C1 segment of cervical spinal cord (tissue), 14 donors: ENCODE results near the gene MTOR.

Source experiments
- DNase-seq, 14 donors: peaks; one replicate each; lab custom pipeline; 2025; lab: John Stamatoyannopoulos, UW

Gene MTOR

DNA sequence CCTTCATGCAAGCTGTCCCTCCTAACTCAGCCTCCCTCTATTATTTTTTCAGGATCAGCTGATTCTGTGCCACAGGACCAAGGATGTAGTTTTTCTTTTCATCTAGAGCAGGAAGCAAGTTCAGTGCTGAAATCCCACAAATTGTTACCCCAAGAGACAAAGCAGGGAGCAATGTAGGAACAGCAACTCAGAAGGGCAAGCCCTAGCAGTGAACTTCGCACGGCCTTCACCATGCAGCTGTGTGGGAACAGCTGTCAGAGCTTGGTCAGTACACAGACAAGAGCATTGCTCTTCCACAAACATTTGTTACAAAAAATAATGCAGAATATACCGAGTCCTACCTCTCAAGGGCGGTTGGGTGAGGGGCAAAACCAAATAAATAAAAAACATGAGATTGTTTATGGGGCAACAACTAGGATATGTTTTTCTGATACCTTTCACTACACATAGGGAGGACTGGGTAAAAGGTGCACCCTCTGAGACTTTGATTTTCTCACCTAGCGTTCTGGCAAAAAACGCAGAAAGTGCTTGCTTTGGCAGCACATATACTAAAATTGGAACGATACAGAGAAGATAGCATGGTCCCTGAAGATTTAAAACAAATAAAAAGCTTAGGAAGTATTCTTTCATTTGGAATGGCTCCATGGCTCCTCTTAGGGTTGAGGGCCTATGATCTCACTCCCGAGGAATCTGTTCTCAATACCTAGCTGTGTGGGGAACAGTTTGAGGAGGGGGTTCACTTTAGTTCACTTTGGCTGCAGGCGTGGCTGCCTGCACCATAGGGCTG, 110.3 kb downstream of the MTOR start:
- DNase-seq, result no peak

DNA sequence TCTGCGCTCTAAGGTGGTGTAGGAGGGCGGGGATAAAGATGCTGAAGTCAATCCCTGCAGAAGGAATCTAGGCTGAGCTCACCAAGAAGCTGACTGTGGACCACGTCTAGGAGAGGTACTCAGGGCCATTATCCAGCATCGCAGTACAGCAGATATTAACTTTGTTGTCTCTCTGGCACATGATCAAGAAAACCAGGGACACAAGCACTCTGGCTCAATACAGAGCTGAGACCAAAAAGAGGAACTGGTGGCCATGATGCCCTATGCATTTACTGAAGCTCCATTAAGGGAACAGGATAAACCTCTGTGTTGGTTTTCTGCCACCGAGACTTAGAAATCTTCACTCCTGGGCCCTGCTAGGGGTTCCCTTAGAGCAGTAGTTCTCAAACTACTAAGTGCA, 111.2 kb downstream of the MTOR start:
- no peak for DNase-seq

DNA sequence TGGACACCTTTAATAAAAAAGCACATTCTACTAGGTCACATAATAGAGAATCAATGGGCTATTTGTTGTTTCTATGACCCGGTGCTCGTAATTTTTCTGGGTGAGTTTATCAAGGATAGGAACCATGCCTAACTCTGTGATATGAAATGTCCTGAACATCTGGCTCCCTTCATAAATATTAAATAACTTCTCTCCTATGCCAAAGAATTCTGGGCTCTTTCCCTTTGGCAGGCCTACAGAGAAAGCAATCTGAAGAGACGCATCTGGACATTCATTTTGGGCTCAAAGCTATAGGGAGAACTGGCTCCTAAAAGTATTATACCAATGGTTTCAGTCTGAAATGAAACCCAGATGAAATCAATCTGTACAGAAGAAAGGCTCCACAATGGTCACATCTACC, 112.0 kb downstream of the MTOR start:
- no peak for DNase-seq

DNA sequence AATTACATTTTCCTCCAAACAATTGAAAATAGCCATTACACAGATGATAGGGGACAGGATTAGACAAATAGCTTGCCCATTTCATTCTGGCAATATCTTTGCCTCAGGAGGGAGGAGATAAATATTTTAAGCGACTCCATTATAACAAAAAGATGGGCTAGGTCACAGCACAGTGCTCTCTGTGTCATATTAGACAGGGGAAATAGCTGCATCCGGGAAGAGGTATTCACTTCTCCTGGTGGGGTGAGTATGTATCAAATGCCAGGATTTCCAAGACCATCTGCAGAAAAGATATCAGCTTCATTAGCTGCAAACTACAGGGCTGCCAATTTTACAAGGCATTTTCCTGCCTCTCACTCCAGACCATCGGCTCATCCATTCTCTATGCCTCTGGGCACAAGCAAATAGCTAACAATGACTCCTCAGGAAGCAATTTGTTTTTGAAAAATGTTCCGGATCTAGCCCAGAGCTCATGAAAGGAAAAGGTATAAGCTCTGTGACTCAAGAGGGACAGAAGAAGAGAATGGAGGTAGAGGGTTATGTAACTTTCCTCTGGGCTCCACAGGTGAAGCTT, 115.1 kb downstream of the MTOR start:
- DNase-seq, result peak in 1 of 14 donors; percentile 85

DNA sequence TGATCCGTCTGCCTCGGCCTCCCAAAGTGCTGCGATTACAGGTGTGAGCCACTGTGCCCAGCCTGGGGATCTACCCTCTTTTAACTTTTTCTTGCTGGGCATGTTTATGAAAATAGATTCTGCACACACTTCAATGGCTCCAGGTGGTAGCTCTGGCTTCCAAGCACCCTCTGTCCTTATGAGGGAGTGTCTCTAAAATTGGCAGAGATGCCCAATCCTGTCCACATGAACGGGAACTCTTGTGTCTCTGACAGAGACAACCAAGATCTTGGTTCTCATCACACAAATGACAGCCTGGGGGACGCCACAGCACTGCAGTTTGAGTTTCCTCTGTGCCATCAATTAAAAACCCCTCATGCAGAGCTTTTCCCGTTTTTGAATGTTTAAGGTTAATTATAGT, 116.6 kb downstream of the MTOR start:
- DNase-seq, result peak in 1 of 14 donors; percentile 79

DNA sequence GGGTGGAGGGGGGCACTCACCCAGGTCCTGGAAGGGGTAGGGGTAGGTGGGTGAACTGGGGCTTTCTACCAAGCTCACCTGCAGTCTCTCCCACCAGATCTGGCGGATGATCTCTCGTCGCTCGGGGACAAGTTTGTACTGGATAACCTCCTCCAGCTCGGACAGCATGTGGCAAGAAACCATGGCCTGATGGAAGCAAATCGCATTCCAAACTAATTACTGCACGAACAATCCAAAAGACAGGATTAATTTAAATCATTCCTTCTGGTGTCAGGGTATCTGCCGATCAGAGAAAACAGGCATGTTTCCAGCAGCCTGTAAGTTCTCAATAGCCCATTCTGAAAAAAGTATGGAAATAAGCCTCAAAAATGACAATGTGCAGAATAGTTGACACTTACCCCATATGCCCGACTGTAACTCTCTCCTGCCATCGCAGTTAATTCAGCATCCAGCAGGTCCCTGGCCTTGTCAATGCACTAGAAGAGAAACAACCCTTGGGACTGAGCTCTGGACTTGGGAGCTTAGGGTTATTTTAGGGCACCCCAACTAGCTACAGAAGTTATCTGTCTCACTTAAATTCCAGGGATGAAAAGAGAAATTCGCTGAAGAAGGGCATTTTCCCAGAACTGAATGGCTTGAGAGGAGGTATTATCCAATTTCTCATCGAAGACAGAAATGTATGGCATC, 117.6 kb downstream of the MTOR start:
- peak in 1 of 14 donors; percentile 42 for DNase-seq

DNA sequence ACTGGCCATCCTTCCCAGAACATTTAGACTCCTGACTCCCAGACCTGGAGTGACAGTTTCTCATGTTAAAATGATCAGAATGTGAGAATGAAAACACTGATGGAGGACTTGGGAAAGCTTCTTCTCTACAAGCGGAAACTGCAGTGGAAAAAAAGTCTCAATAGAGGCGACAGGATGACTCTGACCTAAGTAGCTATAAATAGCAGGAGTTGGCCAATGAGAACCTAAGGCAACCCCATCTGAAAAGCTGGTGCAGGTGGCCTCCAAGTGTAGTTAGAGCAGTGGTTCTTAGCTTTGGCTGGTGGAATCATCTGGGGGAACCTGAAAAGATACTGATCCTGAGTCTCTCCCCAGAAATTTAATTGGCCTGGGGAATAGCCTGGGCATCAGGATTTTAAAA, 118.4 kb downstream of the MTOR start:
- DNase-seq, result peak in 1 of 14 donors; percentile 59

DNA sequence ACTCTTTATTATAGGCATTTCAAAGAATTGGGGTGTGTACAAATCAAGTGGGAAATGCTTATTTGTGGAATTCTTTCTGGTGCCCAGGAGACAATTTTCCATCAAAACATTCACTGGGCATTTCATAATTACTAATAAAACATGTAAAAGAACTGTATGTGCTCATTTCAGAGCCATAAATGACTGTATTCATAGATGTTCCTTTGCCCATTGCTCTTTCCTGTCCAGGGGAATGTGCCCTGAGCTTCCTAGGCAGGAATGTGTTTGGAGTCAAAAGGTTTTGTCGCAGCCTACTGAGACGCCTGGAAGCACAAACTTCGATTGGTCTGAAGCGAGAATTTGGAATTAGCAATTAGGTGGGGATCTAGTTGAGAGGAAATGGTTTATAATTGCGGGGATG, 119.0 kb downstream of the MTOR start:
- no peak for DNase-seq

DNA sequence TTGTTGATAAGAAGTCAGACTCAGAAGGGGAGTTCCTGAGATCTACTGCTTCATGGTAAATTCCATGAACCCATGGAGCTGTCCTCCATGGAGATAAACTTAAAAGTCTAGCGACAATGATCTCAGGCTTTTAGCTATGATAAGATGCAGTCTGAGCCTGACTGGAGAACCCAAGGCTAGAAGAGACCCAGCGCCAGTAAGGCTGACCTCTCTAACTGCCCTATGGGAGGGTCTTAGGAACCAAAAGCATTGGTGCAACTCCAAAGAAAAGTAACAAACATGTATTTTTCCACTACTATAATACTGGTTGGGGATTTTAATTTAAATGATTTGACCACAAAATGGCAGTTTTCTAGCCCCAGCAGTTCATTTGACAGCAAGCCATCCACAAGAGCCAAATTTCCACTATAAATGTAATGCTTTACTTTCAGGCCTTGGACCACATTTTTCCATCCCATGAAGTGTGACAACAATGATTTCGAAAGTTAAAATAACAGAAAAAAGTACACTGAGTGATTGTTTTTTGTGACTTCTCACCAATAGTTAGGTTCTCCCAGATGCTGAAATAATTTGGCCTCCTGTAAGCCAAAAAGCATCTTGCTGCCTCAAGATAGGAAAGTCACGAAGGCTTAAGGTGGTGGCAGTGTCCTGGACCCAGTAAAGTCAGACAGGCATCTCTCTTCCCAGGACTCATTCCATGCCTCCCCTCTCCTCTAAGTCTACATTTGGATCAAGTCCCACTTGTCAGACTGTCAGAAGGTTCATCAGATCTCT, 119.5 kb downstream of the MTOR start:
- no peak for DNase-seq

DNA sequence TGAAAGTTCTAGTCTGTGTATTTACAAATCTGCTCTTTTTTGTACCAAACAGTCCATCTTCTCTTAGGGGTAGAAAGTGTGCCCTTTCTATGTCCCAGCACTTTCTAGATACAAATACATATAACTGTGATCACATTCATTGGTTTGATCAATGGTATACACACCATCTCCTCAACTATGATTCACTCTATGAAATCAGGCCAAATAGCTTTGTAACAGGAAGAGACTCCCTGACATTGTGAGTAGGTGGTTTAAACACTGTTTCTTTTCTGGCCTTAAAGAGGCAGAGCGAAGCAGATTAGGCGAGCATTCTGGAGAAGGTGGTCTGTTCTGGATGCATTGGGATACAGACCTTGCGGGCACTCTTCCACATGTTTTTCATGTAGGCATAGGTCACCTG, 123.4 kb downstream of the MTOR start:
- no peak for DNase-seq

DNA sequence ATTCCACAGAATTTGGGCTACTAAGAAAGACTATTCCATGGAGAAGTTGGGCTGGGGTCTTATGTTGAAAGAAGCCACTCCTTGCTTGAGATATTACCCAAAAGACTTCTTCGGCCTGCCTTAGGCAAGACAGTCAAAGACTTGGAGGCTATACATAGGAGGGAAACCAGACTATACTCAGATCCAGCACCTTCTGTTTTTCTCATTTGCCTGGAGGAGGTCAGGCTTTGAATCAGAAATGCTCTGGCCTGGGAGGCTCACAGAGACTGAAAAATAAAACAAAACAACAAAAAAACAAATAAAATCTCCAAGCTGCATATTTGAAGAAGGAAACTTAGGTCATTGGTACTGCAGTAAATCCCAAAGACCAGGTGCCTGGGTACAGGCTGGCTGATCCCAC, 124.3 kb downstream of the MTOR start:
- DNase-seq, result no peak

DNA sequence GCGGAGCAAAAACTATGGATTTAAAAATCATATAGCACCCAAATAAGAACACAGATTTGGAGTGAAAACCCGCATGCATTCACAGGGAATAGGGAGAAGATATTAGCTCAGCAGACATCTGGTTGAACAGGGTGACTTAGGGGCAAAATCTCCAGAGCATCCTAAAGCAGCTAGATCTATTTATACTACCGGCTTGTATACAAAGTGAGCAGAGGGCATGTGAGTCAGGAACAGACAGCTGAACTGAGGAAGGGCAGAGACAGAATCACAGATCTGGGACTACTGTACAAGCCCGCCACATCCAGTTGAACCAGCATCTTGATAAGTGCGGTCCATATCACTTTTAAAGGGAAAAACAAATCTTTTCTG, 127.5 kb downstream of the MTOR start:
- no peak for DNase-seq

DNA sequence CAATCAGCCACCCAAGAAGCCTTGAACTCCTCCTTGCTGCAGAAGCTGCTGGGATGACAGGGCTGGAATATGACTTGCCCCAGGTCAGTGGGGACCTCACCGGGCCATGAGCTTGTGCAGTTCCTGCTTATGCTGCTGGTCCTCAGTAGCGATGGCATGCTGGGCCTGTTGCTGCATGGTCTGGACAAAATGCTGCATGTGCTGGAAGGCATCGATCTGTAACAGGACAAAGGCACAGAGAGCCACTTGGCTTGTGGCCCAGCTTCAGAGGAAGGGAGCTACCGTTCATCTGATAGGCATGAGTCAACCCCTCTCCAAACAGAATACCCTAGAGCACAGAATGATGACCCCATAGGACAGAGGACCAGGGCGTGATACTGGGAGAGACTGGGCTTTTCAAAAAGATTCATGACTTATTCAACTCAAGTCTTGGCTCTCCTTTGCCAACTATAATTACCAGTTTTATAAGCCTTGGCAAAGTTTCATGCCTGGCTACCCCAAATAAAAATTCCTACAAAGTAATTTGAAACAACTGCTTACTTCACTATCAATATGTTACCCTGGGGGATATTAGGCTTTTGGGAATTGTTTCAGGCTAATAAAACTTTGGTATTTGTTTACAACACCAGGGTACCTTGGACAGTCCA, 128.0 kb downstream of the MTOR start:
- peak in 1 of 14 donors; percentile 11 for DNase-seq

DNA sequence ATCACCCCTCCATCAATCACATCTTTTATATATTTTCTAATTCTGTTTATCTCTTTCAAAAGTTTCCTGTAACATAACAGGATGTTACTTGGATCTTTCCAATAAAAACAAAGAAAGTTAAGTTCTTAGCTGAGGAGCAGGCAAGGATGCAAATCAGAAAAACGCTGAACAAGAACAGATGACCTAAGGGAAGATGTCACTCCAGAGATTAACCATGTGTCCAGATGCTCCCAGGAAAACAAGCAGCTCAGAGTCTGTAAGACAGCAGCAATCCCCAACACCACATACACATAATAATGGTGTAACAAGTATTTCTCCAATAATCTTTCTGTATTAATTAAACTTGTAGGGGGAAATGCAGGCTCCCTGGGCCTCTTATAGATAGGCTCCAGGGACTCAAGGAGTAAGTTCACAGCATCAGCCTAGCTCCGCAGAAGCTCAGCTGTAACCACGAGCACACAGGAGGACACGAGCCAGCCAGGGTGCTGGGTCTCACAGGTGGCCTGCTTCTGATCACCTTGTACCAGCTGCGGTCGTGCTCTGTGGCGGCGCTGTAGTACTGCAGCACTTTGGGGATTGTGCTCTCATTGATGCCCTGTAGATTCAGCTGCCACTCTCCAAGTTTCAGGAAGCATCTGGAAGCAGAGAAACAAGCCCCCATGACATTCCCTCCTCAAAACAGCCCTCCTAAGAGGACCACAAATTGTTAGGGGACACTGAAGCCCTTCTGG, 129.6 kb downstream of the MTOR start:
- DNase-seq, result peak in 1 of 14 donors; percentile 5

DNA sequence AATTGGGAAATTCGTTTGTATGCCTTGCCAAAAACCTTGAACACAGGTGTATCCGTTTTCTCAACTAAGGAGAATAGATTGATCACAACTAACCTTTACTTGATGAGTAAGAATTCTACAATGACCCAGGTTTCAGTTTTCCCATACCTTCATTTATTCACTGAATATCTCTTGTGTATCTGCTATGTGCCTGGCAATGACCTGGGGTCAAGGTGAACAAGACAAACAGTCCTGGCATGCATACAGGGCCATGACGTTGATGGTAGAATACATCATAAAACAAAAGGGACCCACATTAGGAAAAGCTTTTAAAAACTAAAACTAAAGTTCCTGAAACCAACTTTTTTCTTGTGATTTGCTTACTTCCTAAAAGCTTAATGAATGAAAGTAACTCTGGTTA, 130.5 kb downstream of the MTOR start:
- no peak for DNase-seq

DNA sequence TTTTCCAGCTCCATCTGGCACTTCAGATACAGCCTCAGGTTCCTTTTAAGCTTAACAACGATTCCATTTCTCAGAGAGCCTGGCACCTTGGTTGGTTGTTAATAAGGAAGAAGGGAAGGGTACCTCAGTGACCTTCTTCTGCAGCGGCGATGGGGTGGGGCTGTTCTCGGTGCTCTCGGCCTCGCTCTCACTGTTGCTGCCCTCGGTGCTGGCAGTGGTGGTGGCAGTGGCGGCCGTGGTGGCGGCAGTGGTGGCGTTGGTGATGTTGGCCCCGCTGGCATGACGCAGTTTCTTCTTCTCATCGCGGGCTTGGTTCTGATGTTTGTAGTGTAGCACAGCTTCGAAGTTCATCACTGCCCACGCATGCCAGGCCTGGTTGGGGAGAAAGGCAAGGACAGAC, 131.9 kb downstream of the MTOR start:
- DNase-seq, result no peak

DNA sequence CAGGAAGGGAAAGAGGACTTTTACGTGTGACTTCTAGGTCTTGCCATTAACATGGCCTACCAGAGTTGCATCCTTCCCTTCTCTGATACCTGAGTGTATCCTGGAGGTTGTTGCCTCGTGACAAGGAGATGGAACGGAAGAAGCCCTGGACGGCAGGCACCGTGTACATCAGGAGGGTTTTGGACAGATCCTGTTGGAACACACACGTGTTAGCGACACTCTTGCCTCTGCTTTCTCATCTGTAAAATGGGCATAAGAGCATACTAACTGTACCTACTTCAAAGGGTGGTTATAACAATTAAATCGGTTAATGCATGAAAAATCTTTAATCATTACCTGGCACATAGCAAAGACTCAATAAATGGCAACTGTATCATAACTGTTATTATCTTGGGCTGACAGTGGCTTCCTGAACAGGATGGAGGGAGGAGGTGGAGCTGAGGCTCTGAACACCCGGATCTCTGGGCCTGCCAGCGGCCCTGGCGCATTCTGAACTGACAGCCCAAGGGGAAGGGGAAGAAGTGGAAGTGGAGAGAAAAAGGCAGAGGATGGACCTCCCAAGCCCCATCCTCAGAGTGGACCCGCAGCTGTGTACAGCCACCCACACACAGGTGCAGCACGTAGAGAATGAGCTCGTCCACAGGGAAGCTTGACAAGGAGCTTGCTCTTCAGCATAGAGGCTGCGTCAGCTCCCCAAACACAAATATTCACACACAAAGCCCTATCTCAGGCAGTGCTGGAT, 132.5 kb downstream of the MTOR start:
- DNase-seq, result no peak

DNA sequence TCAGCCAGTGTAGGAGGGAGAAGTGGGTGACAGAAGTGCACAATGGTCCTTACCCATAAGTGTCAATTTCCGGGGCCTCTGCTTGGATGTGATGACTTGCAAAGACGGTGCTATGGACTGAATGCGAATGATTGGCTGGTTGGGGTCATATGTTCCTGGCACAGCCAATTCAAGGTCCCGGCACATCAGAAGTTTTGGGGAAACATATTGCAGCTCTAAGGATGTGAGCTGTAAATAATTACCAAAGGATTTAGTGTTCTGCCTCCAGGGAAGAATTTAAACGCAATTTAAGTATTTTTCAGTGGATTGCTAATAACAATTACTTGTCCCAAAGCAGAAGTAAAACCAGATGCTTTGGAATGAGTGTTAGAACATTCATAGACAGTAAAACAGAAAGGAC, 135.8 kb downstream of the MTOR start:
- DNase-seq, result no peak

DNA sequence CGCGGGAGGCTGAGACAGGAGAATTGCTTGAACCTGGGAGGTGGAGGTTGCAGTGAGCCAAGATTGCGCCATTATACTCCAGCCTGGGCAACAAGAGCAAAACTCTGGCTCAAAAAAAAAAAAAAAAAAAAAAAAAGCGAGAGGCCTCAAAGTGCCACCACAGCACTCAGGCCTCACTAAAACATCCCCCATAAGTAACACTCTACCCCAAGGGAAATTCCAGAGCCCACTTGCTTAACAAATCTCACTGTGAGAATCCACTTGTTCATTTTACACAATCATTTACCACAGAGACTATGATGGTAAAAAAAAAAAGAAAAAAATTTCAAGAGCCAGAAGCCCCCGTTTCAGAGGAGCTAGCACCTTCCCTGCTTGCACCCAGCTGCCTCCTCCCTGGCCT, 136.4 kb downstream of the MTOR start:
- no peak for DNase-seq

DNA sequence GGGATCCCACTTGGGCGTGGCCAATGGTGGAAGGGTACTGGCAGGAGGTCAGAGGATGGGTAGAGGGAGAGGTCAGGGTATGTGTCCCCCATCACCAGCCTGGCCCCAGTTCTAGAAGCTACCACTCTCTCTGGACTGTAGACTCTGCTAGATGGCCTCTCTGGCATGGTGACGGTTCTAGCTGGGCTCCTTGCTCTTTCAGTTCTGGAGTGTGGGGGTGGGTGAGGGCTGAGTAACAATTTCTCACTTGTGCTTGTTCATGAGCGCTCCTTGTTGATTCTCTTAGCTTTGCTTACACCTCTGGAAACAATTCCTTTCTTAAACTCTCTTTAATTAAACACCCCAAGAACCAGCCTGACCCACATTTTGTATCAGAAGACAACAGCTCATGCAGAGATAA, 137.4 kb downstream of the MTOR start:
- DNase-seq, result no peak
